ENCODE measurements around the gene TLE1.

TLE1 gene

DNA sequence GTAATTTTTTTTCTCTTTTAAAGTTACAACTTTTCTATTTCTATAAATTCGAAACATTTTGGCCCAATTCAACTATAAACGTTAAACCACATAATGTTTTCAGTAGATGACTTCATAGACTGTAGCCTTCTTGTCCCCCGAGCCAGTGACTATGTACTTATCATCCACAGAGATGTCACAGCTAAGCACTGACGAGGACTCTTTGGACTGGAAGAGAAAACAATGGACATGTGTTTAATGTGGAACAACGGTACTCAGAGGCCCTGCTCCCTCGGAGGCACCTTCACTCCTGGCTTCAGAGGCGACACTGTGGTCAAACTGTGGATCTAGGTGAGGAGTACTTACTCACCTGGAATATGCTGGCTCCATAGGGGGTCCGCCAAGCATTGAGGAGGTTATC, 105.2 kb downstream of the TLE1 start:
- TF ChIP-seq FOXP2 (optimal IDR thresholded peaks at IDR 0.05; ENCODE audit: borderline replicate concordance, extremely low read depth, extremely low read length, insufficient read depth) = no peak
- TF ChIP-seq, protein P1, sequence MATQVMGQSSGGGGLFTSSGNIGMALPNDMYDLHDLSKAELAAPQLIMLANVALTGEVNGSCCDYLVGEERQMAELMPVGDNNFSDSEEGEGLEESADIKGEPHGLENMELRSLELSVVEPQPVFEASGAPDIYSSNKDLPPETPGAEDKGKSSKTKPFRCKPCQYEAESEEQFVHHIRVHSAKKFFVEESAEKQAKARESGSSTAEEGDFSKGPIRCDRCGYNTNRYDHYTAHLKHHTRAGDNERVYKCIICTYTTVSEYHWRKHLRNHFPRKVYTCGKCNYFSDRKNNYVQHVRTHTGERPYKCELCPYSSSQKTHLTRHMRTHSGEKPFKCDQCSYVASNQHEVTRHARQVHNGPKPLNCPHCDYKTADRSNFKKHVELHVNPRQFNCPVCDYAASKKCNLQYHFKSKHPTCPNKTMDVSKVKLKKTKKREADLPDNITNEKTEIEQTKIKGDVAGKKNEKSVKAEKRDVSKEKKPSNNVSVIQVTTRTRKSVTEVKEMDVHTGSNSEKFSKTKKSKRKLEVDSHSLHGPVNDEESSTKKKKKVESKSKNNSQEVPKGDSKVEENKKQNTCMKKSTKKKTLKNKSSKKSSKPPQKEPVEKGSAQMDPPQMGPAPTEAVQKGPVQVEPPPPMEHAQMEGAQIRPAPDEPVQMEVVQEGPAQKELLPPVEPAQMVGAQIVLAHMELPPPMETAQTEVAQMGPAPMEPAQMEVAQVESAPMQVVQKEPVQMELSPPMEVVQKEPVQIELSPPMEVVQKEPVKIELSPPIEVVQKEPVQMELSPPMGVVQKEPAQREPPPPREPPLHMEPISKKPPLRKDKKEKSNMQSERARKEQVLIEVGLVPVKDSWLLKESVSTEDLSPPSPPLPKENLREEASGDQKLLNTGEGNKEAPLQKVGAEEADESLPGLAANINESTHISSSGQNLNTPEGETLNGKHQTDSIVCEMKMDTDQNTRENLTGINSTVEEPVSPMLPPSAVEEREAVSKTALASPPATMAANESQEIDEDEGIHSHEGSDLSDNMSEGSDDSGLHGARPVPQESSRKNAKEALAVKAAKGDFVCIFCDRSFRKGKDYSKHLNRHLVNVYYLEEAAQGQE (IDR thresholded peaks at IDR 0.05; ENCODE audit: insufficient read depth in 1 of 2, low read depth in 2 of 2, low read length in 2 of 2) = no peak
- TF ChIP-seq TAF1 (IDR thresholded peaks at IDR 0.05; ENCODE audit: borderline replicate concordance, insufficient read depth, low read length) = no peak
- no peak for TF ChIP-seq SIN3A (IDR thresholded peaks at IDR 0.05; ENCODE audit: borderline replicate concordance, insufficient read depth, low read length)
- TF ChIP-seq POLR2AphosphoS5 (IDR thresholded peaks at IDR 0.05; ENCODE audit: low read depth, low read length) = no peak

GRCh38 chr9:81581986-81582385, 107.4 kb downstream of the TLE1 start:
- TF ChIP-seq, protein P1 (IDR thresholded peaks at IDR 0.05; ENCODE audit: insufficient read depth in 1 of 2, low read depth in 2 of 2, low read length in 2 of 2) = no peak
- no peak for TF ChIP-seq POLR2AphosphoS5 (IDR thresholded peaks at IDR 0.05; ENCODE audit: low read depth, low read length)

DNA sequence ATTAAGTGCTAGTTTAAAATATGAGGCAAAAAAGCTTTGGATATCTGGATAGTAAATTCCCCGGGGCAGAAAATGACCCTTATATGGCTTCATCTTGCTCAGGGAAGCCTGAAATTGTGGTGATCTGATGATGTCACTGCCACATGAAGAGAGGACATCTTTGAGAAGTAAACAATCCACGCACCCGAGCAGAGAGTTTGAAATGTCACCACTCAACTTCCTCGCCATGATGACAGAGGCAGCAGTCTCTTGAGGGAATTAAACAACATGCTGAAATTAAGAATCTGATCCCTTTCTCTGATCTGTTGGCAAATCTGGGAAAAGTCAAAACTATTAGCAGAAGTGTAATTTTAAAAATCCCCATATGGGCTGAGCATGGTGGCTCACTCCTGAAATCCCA, 110.0 kb downstream of the TLE1 start:
- TF ChIP-seq POLR2AphosphoS5 (IDR thresholded peaks at IDR 0.05; ENCODE audit: low read depth, low read length) (no peak), SIN3A (IDR thresholded peaks at IDR 0.05; ENCODE audit: borderline replicate concordance, insufficient read depth, low read length) (no peak), FOXP2 (optimal IDR thresholded peaks at IDR 0.05; ENCODE audit: borderline replicate concordance, extremely low read depth, extremely low read length, insufficient read depth) (no peak), TAF1 (IDR thresholded peaks at IDR 0.05; ENCODE audit: borderline replicate concordance, insufficient read depth, low read length) (no peak)
- TF ChIP-seq, protein P1 (IDR thresholded peaks at IDR 0.05; ENCODE audit: insufficient read depth in 1 of 2, low read depth in 2 of 2, low read length in 2 of 2) = no peak

DNA sequence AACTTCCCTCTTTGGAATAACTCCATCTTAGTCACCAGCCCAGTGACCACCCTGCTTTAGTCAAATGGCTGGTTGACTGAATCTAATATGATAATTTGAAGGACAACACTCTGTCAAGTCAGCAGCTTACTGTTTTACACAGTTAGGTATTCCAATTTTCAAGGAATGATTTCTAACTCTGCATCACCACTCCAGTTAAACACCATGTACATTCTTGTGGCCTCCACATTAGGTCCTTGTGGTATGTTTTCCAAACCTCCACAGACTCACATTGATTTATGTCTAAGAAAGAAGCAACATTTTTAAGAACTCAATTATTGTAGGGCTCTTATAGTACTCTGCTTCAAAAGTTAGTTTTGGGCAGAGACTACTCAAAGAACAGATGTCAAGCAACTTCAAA, 110.7 kb downstream of the TLE1 start:
- no peak for TF ChIP-seq TAF1 (IDR thresholded peaks at IDR 0.05; ENCODE audit: borderline replicate concordance, insufficient read depth, low read length)
- TF ChIP-seq SIN3A (IDR thresholded peaks at IDR 0.05; ENCODE audit: borderline replicate concordance, insufficient read depth, low read length) = no peak
- TF ChIP-seq, protein P1 (IDR thresholded peaks at IDR 0.05; ENCODE audit: insufficient read depth in 1 of 2, low read depth in 2 of 2, low read length in 2 of 2) = no peak

DNA sequence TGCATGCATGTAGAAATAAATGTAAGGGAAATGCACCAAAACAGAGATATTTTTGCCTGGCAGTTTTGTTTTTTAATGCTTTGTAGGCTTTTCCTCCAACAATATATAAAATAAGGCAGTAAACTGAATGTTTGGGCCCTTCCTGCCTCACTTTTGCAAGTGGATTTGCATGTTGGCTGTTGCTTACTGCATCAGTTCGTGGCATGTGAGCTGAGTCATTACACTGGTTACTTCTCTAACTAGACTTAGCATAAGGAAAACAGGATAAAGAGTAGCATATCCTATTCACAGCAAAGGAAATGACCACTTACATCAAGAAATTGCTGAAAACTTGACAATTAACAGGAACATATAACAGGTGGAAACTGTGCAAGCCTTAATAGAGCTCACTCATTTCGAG, 113.4 kb downstream of the TLE1 start:
- no peak for TF ChIP-seq TAF1 (IDR thresholded peaks at IDR 0.05; ENCODE audit: borderline replicate concordance, insufficient read depth, low read length)
- no peak for TF ChIP-seq FOXP2 (optimal IDR thresholded peaks at IDR 0.05; ENCODE audit: borderline replicate concordance, extremely low read depth, extremely low read length, insufficient read depth)
- no peak for TF ChIP-seq SIN3A (IDR thresholded peaks at IDR 0.05; ENCODE audit: borderline replicate concordance, insufficient read depth, low read length)
- TF ChIP-seq, protein P1 (IDR thresholded peaks at IDR 0.05; ENCODE audit: insufficient read depth in 1 of 2, low read depth in 2 of 2, low read length in 2 of 2) = no peak
- no peak for TF ChIP-seq POLR2AphosphoS5 (IDR thresholded peaks at IDR 0.05; ENCODE audit: low read depth, low read length)

All from PFSK-1 (cell line).